ENCODE data around the gene ZNF516. TPM values are rescaled to one million over a fixed set of nuclear protein-coding genes. Genes with fewer than 3 reads are reported as not detected.

The ZNF516 gene
- total and polyA plus RNA-seq, 2 of the 13 experiments (the other 11 are each of a cell fraction or from before 2014, with no cell fraction given) = 16.6 to 18.7 TPM

GRCh38 chr18:76482267-76482666 lies 12.8 kb downstream of the ZNF516 start (continued):
- TF ChIP-seq ZBTB46 (CRISPR knock-in tag; IDR thresholded peaks at IDR 0.05; ENCODE audit: borderline replicate concordance) (no peak), ZNF614 (CRISPR knock-in tag; IDR thresholded peaks at IDR 0.05; ENCODE audit: borderline replicate concordance) (no peak), ZNF672 (CRISPR knock-in tag; IDR thresholded peaks at IDR 0.05) (no peak), ZSCAN25 (CRISPR knock-in tag; IDR thresholded peaks at IDR 0.05) (no peak), TBP (CRISPR knock-in tag; IDR thresholded peaks at IDR 0.05) (no peak), KLF9 (CRISPR knock-in tag; IDR thresholded peaks at IDR 0.05; ENCODE audit: low read depth) (no peak), ZBTB43 (CRISPR knock-in tag; conservative IDR thresholded peaks at IDR 0.05) (no peak), ZBTB38 (CRISPR knock-in tag; IDR thresholded peaks at IDR 0.05) (peak; percentile 77; the same call in 1 of the 2 replicates)
- TF ChIP-seq, protein P1, sequence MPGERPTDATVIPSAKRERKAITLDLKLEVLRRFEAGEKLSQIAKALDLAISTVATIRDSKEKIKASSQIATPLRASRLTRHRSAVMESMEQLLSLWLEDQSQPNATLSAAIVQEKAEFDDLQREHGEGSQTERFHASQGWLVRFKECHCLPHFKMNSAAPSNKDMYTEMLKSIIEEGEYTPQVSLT (CRISPR knock-in tag; IDR thresholded peaks at IDR 0.05; ENCODE audit: borderline replicate concordance, low read depth) = no peak
- TF ChIP-seq, protein P2, sequence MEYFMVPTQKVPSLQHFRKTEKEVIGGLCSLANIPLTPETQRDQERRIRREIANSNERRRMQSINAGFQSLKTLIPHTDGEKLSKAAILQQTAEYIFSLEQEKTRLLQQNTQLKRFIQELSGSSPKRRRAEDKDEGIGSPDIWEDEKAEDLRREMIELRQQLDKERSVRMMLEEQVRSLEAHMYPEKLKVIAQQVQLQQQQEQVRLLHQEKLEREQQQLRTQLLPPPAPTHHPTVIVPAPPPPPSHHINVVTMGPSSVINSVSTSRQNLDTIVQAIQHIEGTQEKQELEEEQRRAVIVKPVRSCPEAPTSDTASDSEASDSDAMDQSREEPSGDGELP (IDR thresholded peaks at IDR 0.05; ENCODE audit: borderline replicate concordance, low read depth) = no peak
